UCSD-AML1 (cell line): Measurements from ENCODE around the gene THAP7.
"Not testable (repeated sequence)": the region's sequence is repeated elsewhere in the genome, so short reads cannot be mapped to it uniquely, and the experiment has no call there.

ENCODE experiments used
- DNase-seq: peaks from one replicate; lab custom pipeline; 2025; ENCODE audit not compliant: unreplicated experiment; lab: John Stamatoyannopoulos, UW

The THAP7 gene

DNA sequence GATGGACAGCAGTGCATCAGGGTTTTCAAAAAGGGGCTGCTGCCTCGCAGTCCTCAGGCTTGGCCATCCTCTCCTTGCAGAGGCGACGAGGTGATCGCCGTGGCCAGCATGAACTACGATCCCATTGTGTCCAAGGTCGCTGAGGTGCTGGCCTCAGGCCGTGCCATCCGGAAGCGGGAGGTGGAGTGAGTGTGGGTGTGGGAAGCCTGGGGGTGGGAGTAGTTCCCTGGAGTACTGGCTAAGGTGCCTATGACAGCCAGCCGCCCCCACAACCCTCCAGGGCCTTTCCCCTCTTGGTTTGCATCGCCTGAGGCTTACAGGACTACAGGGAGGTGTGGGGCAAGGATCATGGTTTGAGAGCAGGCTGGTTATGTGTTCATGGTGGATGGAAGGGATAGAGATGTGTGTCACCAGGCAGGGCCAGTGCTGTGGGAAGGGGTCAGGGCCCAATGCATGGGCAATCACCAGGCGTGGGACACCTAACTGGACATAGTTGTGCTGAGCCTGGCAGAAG is 21.9 kb downstream of the THAP7 start:
- DNase-seq, result no peak

DNA sequence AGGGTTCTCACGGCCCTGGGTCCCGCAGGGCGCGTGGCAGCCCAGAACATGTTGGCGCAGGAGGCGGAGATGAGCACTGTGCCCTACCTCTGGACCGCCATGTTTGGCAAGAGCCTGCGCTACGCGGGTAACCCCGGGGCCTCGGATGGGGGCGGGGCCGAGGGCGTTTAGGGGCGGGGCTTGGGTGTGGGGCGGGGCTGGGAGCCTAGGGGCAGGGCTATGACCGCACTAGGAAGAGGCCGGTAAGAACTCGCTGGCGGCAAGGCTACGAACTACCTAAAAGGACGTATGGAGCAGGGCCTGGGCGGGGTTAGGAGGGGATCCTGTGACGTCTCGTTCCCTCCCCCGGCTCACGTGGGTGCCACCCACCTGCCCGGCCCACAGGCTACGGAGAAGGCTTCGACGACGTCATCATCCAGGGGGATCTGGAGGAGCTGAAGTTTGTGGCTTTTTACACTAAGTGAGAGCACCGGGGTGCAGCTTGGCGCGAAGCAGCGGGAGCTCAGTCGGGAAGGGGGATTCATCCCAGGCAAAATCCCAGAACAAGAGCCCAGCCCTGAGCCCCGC is 22.6 kb downstream of the THAP7 start:
- DNase-seq, result no peak

DNA sequence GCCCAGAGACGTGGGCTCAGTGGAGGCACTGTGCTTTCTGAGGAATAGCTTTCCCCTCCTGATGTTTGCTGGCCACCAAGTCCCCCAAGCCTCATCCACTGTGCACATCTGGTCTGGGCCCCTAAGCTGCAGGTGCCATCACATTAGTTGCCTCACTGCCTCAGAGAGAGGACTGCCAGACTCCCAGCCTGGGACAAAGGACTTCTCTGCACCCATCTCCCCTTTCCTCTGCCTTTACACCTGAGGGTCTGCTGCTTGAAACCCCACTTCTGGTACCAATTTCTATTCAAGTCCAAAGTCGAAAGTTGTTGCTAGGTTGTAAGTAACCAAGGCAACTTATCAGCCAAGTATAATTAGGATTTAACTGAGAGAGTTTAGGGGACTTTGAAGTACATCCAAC is 23.5 kb downstream of the THAP7 start:
- DNase-seq, result no peak

DNA sequence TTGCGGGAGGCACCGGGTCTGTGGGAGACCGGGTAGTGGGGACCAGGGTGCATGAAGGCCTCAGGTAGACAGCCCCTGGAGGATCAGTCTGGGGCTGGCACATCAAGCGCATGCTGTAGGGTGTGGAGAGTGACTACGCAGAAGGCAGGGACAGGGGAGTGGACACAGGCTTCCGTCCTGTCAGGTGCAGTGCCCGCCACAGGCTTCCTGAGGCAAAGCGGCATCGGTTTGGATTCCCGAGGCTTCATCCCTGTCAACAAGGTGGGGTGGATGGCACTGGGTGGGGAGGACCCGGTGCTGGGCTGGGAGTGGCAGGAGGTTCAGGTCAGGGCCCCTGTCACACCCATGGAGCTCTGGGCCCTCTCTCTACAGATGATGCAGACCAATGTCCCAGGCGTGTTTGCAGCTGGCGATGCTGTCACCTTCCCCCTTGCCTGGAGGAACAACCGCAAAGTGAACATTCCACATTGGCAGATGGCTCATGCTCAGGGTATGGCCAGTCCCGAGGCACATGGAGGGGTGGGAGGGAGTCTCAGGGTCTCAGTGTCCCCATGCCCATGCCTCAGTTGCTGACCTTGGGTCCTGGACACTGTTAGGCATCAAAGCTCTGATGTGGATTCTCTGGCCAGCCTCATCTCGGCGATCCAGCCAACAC is 24.3 kb downstream of the THAP7 start:
- DNase-seq, result no peak

DNA sequence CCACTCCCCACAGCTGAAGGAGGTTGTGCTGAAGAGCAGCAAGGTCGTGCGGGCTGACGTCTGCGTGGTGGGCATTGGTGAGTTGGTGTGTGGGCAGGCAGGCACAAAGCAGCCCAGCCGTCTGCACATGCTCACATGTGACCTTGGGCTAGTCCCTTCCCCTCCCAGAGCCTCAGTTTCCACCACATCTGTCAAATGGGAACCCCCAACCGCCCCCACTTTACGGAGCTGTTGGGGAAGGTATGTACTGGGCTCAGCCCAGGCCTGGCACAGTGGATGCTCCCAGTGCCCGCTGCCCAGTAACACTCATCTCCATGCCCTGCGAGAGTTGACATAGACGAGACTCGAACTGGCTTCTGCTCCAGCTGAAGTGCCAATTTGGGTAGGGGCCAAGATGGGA is 24.9 kb downstream of the THAP7 start:
- DNase-seq, result no peak

DNA sequence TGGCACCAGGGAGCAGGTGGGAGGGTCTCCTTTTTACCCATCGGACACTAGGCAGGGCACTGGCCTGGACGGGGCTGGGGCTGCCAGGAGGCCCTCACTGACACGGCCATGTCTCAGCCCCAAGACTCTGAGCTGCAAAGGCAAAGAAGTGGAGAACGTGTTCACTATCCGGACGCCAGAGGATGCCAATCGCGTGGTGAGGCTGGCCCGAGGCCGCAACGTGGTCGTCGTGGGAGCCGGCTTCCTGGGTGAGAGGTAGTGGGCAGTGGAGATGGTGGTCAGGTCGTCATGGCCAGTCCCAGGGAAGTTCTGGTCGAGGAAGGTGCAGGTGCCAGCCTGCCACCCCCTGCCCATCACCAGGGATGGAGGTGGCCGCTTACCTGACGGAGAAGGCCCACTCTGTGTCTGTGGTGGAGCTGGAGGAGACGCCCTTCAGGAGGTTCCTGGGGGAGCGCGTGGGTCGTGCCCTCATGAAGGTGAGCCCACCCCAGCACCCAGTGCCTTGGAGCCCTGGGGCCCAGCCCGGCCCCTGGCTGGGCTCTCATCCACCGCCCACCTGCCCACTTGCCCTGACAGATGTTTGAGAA is 25.5 kb downstream of the THAP7 start:
- no peak for DNase-seq

DNA sequence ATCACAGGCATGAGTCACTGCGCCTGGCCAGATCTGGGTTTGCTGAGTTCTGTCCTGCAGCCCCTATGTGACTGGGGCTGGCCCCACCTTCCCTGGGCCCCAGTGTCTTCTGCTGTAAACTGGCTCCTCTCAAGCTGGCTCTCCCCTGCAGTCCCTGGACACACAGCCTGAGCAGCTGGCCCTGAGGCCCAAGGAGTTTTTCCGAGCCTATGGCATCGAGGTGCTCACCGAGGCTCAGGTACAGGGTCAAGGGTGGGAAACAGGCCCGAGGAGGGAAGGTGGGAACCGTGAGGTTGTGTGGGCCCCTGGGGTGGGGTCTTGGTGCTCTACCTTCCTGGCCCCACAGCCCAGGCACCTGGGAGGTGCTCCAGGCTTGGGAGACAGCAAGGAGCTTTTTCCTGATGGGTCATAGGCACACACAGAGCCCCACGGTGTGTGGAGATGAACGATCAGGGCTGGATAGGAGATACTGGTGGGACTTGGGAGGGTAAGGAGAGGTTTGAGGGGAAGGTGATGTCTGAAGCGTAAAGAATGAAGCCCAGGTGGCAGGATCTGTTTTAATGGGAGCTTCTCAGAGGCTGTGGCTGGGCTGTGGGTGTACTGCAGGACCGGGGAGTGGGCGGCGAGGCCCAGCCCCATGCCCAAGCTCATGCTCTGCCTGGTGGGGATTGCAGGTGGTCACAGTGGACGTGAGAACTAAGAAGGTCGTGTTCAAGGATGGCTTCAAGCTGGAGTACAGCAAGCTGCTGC is 26.2 kb downstream of the THAP7 start:
- no peak for DNase-seq

DNA sequence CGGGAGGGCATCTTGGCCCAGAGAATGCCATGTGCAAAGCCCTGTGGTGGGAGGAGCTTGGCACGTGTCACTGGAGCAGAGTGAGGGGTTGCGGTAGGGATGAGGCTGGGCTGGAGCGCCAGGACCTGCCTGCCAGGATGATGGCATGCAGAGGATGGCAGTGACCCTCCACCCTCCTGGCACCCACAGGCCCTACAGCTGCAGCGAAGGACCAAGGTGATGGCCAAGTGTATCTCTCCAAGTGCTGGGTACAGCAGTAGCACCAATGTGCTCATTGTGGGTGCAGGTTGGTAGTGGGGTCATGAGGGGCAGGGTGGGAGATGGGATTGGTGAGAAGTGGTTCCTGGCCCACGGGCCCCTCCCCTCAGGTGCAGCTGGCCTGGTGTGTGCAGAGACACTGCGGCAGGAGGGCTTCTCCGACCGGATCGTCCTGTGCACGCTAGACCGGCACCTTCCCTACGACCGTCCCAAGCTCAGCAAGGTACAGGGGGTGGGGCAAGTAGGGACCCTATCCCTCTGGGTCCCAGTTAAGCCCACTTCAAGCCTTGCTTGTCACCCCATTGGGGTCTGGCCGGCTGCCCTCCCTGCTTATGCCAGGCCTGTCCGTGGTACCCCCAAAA is 27.5 kb downstream of the THAP7 start:
- DNase-seq, result no peak

DNA sequence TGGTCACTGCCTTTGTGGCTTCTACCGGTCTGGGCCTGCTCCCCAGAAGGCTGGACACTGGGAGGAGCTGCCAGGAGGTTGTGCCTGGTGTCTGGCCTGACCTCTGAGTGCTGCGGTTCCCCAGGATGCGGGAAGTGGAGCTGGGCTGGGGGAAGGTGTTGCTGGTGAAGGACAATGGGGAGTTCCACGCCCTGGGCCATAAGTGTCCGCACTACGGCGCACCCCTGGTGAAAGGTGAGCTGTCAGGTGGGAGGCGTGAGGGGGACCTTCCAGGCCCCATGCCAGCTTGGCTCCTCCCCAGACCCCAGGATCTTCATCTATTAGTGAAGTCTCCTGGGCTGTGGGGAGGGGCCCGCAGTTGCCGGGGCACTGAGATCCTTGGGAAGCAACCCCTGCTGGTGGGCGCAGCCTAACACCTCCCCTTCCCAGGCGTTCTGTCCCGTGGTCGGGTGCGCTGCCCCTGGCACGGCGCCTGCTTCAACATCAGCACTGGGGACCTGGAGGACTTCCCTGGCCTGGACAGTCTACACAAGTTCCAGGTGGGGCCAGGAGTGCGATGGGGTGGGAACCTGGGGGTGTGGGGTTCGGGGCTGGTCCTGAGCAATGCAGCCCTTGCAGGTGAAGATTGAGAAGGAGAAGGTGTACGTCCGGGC is 28.2 kb downstream of the THAP7 start:
- DNase-seq, result no peak

DNA sequence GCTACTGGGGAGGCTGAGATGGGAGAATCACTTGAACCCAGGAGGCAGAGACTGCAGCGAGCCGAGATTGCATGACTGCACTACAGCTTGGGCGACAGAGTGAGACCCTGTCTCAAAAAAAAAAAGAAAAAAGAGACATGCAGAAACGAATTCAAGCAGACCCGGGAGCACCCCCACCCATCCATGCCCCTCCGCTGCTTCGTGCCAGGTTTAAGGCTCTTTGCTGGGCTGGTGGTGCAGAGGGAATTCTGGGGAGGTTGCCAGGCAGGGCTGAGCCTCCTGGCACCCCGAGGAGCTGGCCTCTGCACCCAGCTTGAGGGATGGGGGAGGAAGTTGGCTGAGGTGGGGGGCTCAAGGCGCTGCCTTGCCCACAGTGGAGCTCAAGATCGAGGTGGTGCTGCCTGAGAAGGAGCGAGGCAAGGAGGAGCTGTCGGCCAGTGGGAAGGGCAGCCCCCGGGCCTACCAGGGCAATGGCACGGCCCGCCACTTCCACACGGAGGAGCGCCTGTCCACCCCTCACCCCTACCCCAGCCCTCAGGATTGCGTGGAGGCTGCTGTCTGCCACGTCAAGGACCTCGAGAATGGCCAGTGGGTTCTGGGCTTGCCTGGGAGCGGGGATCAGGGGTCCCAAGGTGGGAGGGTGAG is 28.9 kb downstream of the THAP7 start:
- DNase-seq, result no peak

DNA sequence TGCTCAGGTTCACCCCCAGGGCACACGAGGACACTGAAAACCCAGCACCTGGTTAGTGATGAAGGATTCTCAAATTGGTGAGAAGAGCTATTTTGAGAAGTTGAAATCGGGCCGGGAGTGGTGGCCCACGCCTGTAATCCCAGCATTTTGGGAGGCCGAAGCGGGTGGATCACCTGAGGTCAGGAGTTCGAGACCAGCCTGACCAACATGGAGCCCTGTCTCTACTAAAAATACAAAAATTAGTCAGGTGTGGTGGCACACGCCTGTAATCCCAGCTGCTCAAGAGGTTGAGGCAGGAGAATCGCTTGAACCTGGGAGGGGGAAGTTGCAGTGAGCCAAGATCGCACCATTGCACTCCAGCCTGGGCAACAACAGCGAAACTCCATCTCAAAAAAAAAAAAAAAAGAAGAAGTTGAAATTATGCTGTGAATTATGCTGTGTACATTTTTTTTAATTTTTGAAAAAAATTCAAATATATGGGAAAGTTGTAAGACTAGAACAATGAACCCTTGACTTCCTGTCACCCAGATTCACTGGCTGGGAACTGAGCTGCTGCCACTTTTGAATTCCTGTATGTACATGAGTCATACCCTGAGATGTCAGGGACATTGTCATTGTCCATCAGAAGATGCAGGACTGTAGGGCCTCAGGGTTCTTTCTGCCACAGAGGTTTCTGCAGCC is 29.8 kb downstream of the THAP7 start:
- DNase-seq, result not testable (repeated sequence)

DNA sequence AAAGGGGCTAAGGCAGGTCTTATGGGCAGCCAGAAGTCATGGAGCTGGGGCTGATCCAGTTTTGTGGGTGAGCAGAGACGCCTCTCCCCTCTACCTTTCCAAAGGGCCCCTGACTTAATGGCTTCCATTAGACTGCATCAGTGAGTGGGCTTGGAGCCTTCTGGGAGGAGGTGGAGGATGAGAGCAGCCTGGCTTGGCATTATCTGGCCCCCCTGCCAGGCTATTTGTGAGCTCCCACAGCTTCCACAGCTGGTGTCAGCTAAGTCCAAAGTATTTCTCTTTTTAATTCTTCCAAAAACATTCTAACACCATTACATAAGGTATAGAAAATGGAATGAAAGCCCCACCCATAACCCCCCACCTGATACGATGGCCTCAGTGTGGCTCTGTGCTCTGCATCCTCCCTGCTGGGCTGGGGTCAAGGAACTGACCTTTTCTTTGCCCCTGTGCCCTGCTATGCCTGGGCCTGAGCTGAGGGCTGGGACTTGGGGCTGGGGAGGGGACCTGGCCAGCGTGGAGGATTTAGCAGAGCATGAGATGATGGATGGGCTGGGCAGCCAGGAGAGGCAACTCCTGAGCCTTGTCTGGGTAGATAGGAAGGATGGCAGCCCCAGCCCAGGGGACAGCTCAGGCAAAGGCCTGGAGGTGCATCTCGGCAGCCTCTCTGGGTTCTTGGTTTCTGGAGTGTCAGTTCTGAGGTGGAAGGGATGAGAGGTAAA is 30.8 kb downstream of the THAP7 start:
- DNase-seq, result no peak

DNA sequence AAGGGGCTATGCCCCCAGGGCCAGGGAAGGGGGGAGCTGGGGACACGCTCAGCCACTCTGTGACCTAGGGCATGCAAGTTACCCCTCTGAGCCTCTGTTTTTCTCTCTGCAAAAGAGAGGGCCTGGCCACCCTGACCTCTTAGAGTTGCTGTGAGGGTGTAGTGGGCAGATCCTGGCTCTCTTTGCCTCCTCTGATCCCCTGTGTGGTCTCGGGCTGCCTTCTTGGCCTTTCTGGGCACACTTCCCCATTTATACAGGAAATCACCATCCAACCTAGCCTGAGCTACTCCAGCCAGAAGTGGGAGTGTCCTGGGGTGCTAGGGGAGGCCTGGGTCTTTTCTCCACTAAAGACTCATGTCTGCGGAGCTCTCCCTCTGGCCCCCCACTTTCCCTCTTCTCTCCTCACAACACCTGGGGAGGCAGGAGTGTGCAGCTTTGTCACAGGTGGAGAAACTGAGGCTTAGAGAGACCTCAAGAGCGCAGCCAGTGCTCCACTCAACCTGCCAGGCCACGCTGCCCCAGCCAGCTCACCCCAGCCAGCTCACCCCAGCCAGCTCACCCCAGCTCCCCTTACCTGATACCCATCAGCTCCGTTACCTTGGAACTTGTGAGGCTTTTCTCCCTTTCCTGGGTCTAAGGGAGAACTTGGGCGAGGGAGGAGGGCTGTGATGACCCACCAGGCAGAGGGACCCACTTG is 33.5 kb downstream of the THAP7 start:
- no peak for DNase-seq

DNA sequence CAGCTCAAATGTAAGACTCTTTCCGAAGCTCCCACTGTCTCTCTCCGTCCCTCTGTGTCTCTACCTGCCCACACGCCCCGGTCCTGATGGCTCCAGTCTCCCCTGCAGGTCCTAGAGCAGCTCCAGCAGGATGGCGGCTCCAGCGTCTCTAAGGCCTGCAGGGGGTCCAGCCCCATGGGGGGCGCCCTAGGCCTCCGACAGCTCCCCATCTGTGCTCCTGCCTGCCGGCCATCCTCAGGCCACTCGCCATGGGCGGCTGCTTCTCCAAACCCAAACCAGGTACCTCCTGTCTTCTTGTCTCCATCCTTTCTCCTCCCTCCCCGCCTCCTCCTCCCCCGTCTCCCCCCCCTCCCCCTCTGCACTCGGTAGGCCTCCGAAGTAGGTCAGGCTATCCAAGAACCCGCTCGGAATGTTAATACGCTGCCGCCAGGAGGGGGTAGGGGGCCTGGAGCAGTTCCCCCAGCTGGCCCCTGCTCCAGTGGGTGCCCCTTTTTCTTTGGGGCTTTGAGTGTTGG is 34.2 kb downstream of the THAP7 start:
- no peak for DNase-seq

DNA sequence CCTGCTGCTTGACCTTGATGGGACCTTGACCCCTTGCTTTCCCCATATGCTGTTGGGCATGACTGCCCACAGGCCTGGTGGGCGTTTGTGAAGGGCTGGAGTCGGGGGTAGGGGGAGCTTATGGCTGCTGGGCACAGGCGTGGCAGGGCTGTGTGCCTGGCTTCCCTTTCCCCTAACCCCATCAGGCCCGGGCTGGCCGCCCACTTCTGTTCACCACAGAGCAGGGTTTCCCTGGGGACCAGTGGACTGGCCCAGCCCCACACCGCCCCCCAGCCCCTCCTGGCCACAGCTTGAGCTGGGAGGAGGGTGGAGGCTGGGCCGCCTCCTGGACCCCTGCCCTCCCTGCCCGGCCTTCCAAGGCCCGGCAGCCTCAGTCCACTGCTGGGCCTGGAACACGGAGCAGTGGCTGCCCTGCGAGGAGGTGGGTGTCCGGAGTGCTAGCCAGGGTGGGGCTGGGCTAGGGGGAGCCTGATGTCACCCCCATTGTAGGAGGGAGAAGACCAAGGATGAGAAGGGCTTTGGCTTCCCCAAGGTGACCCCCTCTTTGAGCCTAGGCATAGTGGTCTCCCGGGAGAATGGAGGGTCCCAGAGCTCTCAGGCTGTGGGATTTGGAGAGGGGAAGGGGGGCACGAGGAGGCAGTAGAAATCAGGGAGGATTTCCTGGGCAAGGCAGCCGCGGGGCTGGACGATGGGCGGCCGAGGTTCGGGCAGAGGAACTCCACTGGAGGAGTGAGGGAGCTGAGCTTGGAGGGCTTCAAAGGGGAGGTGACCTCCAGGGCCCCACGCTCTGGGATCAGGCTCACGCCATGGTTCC is 34.8 kb downstream of the THAP7 start, which contains the start of gene AIFM3:
AIFM3 (plus strand) TSS at position 373 of the 814 bp plus-strand sequence. CDS start 690 bp downstream, outside the sequence.
- DNase-seq, result no peak

DNA sequence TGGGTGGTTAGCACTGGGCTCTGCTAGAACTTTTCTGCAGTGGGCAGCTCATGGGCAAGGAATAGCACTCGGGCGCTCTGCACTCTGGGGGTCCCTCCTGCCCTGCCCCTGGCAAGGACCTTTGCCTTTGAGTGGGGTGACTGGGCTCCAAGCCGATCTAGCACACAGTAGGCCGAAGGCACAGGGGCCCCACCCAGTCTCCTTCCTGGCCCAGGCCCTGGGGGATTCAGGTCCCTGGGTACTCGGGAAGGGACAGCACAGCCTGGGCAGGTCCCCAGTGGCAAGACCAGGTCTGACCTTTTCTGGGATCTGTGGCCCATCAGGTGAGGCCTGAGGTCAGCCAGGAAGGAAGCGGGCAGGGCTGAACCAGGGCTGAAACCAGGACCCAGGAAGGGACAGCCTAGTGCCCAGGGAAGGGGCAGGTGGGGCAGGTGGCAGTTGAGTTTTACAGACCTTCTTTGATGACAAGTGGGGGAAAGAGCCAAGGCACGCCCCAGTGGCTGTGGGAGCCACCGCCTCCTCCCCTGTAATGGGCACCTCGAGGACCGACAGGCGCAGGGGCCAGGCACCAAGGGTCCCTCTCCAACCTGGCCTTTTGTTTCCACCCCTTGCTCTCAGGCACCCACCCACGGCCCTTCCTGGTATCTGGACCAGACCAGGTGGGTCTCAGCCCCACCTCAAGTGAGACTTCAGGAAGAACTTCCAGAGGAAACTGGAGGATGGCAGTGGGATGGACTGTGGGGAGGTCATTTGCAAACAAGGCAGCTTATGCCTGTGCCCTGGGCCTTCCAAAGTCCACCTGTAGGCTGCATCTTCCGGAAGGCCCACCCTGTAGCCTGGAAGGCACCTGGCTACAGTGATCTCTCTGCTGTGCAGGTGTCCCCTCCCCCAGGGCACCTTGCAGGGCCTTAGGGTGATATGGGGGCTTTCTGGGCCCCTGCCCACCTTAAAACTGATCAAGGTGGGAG is 35.7 kb downstream of the THAP7 start:
- DNase-seq, result no peak
